ENCODE data around the gene KRTAP9-7.
A peak's percentile ranks its signal among the peaks of the same experiment; 100 is the strongest.

Gene KRTAP9-7

GRCh38 chr17:41301204-41301790, 25.8 kb downstream of the KRTAP9-7 start:
- DNase-seq: no peak
- no peak for TF ChIP-seq CTCF (IDR thresholded peaks at IDR 0.05; ENCODE audit: low read depth, low read length, missing control alignments)
- no peak overlapping the region for H3K4me3 ChIP-seq (ENCODE audit: low read depth, low read length)
- no peak overlapping the region for H3K27ac ChIP-seq
- in situ Hi-C loops (cut with HindIII; ENCODE audit: low pct_ligation_motif_present, low sequenced_read_pairs): no loop called here
- no peaks in the 10 kb centered on the region for H3K27me3 ChIP-seq (replicated peaks)
- H3K36me3 ChIP-seq (replicated peaks): no peaks in the 10 kb centered on the region

GRCh38 chr17:41301916-41302901, 26.7 kb downstream of the KRTAP9-7 start, which contains the start of gene KRTAP29-1:
TSS of gene KRTAP29-1 (minus strand) at chr17:41302851. CDS start at chr17:41302851, 0 bp downstream.
- Histone ChIP-seq H3K27ac (no peak within 1 kb of the TSS), H3K27me3 (replicated peaks) (no peaks in the 10 kb centered on the region)

GRCh38 chr17:41302981-41303380, 27.5 kb downstream of the KRTAP9-7 start:
- TF ChIP-seq CTCF (IDR thresholded peaks at IDR 0.05; ENCODE audit: low read depth, low read length, missing control alignments): no peak
- no peaks in the 10 kb centered on the region for H3K27me3 ChIP-seq (replicated peaks)
- no peaks in the 10 kb centered on the region for H3K36me3 ChIP-seq (replicated peaks)

More at GRCh38 chr17:41301916-41302901, 26.7 kb downstream of the KRTAP9-7 start, which contains the start of gene KRTAP29-1:
- Histone ChIP-seq H3K36me3 (replicated peaks) (no peaks in the 10 kb centered on the region), H3K4me3 (ENCODE audit: low read depth, low read length) (no peak within 1 kb of the TSS)
- in situ Hi-C loops (cut with HindIII; ENCODE audit: low pct_ligation_motif_present, low sequenced_read_pairs): no loop called here
- no peak for TF ChIP-seq CTCF (IDR thresholded peaks at IDR 0.05; ENCODE audit: low read depth, low read length, missing control alignments)
- no peak for DNase-seq

GRCh38 chr17:41304091-41304490, 28.6 kb downstream of the KRTAP9-7 start:
- H3K4me3 ChIP-seq (ENCODE audit: low read depth, low read length): no peak overlapping the region
- no peak for TF ChIP-seq CTCF (IDR thresholded peaks at IDR 0.05; ENCODE audit: low read depth, low read length, missing control alignments)
- H3K27me3 ChIP-seq (replicated peaks): no peaks in the 10 kb centered on the region
- no peak overlapping the region for H3K27ac ChIP-seq
- DNase-seq: no peak
- no peaks in the 10 kb centered on the region for H3K36me3 ChIP-seq (replicated peaks)
- in situ Hi-C loops (cut with HindIII; ENCODE audit: low pct_ligation_motif_present, low sequenced_read_pairs): no loop called here

More at GRCh38 chr17:41302981-41303380, 27.5 kb downstream of the KRTAP9-7 start:
- in situ Hi-C loops (cut with HindIII; ENCODE audit: low pct_ligation_motif_present, low sequenced_read_pairs): no loop called here
- Histone ChIP-seq H3K27ac (no peak overlapping the region), H3K4me3 (ENCODE audit: low read depth, low read length) (no peak overlapping the region)
- DNase-seq: no peak

GRCh38 chr17:41307647-41308046, 32.1 kb downstream of the KRTAP9-7 start:
- no peak for TF ChIP-seq CTCF (IDR thresholded peaks at IDR 0.05; ENCODE audit: low read depth, low read length, missing control alignments)
- in situ Hi-C loops (cut with HindIII; ENCODE audit: low pct_ligation_motif_present, low sequenced_read_pairs): no loop called here
- H3K27ac ChIP-seq: no peak overlapping the region

More at GRCh38 chr17:41307647-41308046, 32.1 kb downstream of the KRTAP9-7 start:
- peak; percentile 52 for DNase-seq
- Histone ChIP-seq H3K4me3 (ENCODE audit: low read depth, low read length) (no peak overlapping the region), H3K36me3 (replicated peaks) (no peaks in the 10 kb centered on the region), H3K27me3 (replicated peaks) (no peaks in the 10 kb centered on the region)
